ENCODE results near the gene PTPN4.
"Not testable (repeated sequence)": the region's sequence is repeated elsewhere in the genome, so short reads cannot be mapped to it uniquely, and the experiment has no call there.

PTPN4 gene

GRCh38 chr2:119764832-119765231, 5.1 kb downstream of the PTPN4 start:
- no peak for DNase-seq (ENCODE audit: low spot score)

GRCh38 chr2:119765433-119766002, 5.8 kb downstream of the PTPN4 start:
- DNase-seq (ENCODE audit: low spot score) = no peak

GRCh38 chr2:119766944-119767343, 7.2 kb downstream of the PTPN4 start:
- DNase-seq (ENCODE audit: low spot score) = no peak

- no peak for DNase-seq (ENCODE audit: low spot score)
Measured at GRCh38 chr2:119768742-119769141, 9.0 kb downstream of the PTPN4 start.

GRCh38 chr2:119769645-119770044, 9.9 kb downstream of the PTPN4 start:
- DNase-seq (ENCODE audit: low spot score) = no peak

GRCh38 chr2:119771331-119771730, 11.6 kb downstream of the PTPN4 start:
- DNase-seq (ENCODE audit: low spot score) = no peak

- no peak for DNase-seq (ENCODE audit: low spot score)
Measured at GRCh38 chr2:119772128-119772527, 12.4 kb downstream of the PTPN4 start.

GRCh38 chr2:119772767-119773166, 13.0 kb downstream of the PTPN4 start:
- DNase-seq (ENCODE audit: low spot score) = no peak

GRCh38 chr2:119774026-119774425, 14.3 kb downstream of the PTPN4 start:
- DNase-seq (ENCODE audit: low spot score) = no peak

GRCh38 chr2:119775102-119775501, 15.4 kb downstream of the PTPN4 start:
- DNase-seq (ENCODE audit: low spot score) = no peak

GRCh38 chr2:119782308-119783027, 22.7 kb downstream of the PTPN4 start:
- DNase-seq (ENCODE audit: low spot score) = no peak

- no peak for DNase-seq (ENCODE audit: low spot score)
Measured at GRCh38 chr2:119784876-119785275, 25.2 kb downstream of the PTPN4 start.

- DNase-seq (ENCODE audit: low spot score) = no peak
Measured at GRCh38 chr2:119786295-119786694, 26.6 kb downstream of the PTPN4 start.

GRCh38 chr2:119788752-119789151, 29.0 kb downstream of the PTPN4 start:
- DNase-seq (ENCODE audit: low spot score) = no peak

GRCh38 chr2:119790466-119790865, 30.7 kb downstream of the PTPN4 start:
- no peak for DNase-seq (ENCODE audit: low spot score)

- no peak for DNase-seq (ENCODE audit: low spot score)
Measured at GRCh38 chr2:119792907-119793312, 33.2 kb downstream of the PTPN4 start.

GRCh38 chr2:119794237-119794636, 34.5 kb downstream of the PTPN4 start:
- DNase-seq (ENCODE audit: low spot score) = no peak

- DNase-seq (ENCODE audit: low spot score) = no peak
Measured at GRCh38 chr2:119795309-119796303, 35.9 kb downstream of the PTPN4 start.

- no peak for DNase-seq (ENCODE audit: low spot score)
Measured at GRCh38 chr2:119800376-119800902, 40.7 kb downstream of the PTPN4 start.

GRCh38 chr2:119801040-119801439, 41.3 kb downstream of the PTPN4 start:
- DNase-seq (ENCODE audit: low spot score) = no peak

- not testable (repeated sequence) for DNase-seq (ENCODE audit: low spot score)
Measured at GRCh38 chr2:119801989-119802388, 42.3 kb downstream of the PTPN4 start.

GRCh38 chr2:119803101-119803500, 43.4 kb downstream of the PTPN4 start:
- no peak for DNase-seq (ENCODE audit: low spot score)
